H1 (cell line): ENCODE results near the gene AOC1. TPM values are rescaled to one million over a fixed set of nuclear protein-coding genes. Genes with fewer than 3 reads are reported as not detected.

ENCODE experiments used
- CTCF ChIA-PET: fragments of 300-600 bp; sonication (Branson Sonifier 250); formaldehyde crosslinking; loops from one replicate; lab custom pipeline; 2021; ENCODE audit not compliant: partially characterized antibody; lab: Charles Lee
- POLR2A ChIA-PET: fragments of 300-600 bp; sonication (Branson Sonifier 250); formaldehyde crosslinking; loops from one replicate; lab custom pipeline; 2021; ENCODE audit warnings: inconsistent platforms; ENCODE audit not compliant: partially characterized antibody; lab: Charles Lee
- DNase-seq, 2 experiments: peaks; one replicate each; pipeline versions ENCODE4 v3.0.0 to v3.0.0-alpha.2; 2010 to 2022; ENCODE audit warnings: low spot score in 2 of 2, low read depth in 1 of 2, mixed read lengths in 1 of 2
- FAIRE-seq: peaks from 2 replicates; lab custom pipeline; 2011; peaks lifted over from hg19 to GRCh38; lab: Jason Lieb, UNC
- H2AFZ ChIP-seq: 2 replicates; pipeline ENCODE4 v1.8.1; 2012; ENCODE audit warnings: low read length, inconsistent platforms
- H2AK5ac ChIP-seq: 2 replicates; pipeline ENCODE4 v1.6.1; 2013; ENCODE audit warnings: low read depth, low read length
- H2BK120ac ChIP-seq: replicated peaks from 2 replicates; pipeline ENCODE3; 2013; ENCODE audit warnings: low read depth, low read length, inconsistent platforms
- H2BK12ac ChIP-seq: 2 replicates; pipeline ENCODE4 v1.6.1; 2013; ENCODE audit warnings: low read depth, low read length
- H2BK15ac ChIP-seq: 2 replicates; pipeline ENCODE4 v1.6.1; 2013; ENCODE audit warnings: low read length
- H2BK20ac ChIP-seq: 2 replicates; pipeline ENCODE4 v1.6.1; 2013; ENCODE audit warnings: low read length
- H2BK5ac ChIP-seq: 2 replicates; pipeline ENCODE4 v1.6.1; 2013; ENCODE audit warnings: low read depth, low read length
- H3K14ac ChIP-seq: 2 replicates; pipeline ENCODE4 v1.6.1; 2013; ENCODE audit warnings: inconsistent platforms; ENCODE audit not compliant: insufficient read length
- H3K18ac ChIP-seq: 2 replicates; pipeline ENCODE4 v1.6.1; 2013; ENCODE audit warnings: low read length; ENCODE audit errors: extremely low read depth
- H3K23ac ChIP-seq: 2 replicates; pipeline ENCODE4 v1.6.1; 2013; ENCODE audit warnings: inconsistent platforms; ENCODE audit not compliant: insufficient read length
- H3K23me2 ChIP-seq: 2 replicates; pipeline ENCODE4 v1.6.1; 2013; ENCODE audit warnings: low read depth, low read length
- H3K27ac ChIP-seq: 2 replicates; pipeline ENCODE4 v1.6.1; 2011; ENCODE audit warnings: low read depth, low read length, inconsistent platforms
- H3K27me3 ChIP-seq, 4 experiments: replicated peaks in 1 of 4; 1 replicate in 1 of 4; 2 replicates in 3 of 4; pipeline versions ENCODE4 v1.6.1 to v1.8.1; 2011 to 2013; ENCODE audit warnings: low read length in 3 of 4, mild to moderate bottlenecking in 3 of 4, inconsistent platforms in 2 of 4, mixed read lengths in 2 of 4, moderate library complexity in 1 of 4; ENCODE audit not compliant: control insufficient read depth in 3 of 4, insufficient read depth in 3 of 4; ENCODE audit errors: extremely low read depth in 1 of 4
- H3K36me3 ChIP-seq, 4 experiments: 2 replicates each; pipeline versions ENCODE4 v1.6.1 to v1.8.1; 2011 to 2013; ENCODE audit warnings: mild to moderate bottlenecking in 4 of 4, low read length in 3 of 4, moderate library complexity in 2 of 4, control low read depth in 1 of 4, inconsistent platforms in 1 of 4; ENCODE audit not compliant: insufficient read depth in 4 of 4, control insufficient read depth in 2 of 4
- H3K4ac ChIP-seq: replicated peaks from 2 replicates; pipeline ENCODE3; 2013; ENCODE audit warnings: low read length, low read depth, mixed read lengths, inconsistent platforms; ENCODE audit not compliant: insufficient read length
- H3K4me1 ChIP-seq, 4 experiments: replicated peaks in 1 of 4; 1 replicate in 1 of 4; 2 replicates in 3 of 4; pipeline versions ENCODE4 v1.6.1 to v1.8.1; 2011 to 2013; ENCODE audit warnings: low read length in 3 of 4, inconsistent platforms in 2 of 4, mixed read lengths in 1 of 4; ENCODE audit not compliant: insufficient read depth in 4 of 4, control insufficient read depth in 3 of 4
- H3K4me2 ChIP-seq, 2 experiments: 2 replicates each; pipeline versions ENCODE4 v1.6.1 to v1.8.1; 2011 to 2013; ENCODE audit warnings: low read depth in 2 of 2, low read length in 2 of 2, control low read depth in 1 of 2, inconsistent platforms in 1 of 2, mild to moderate bottlenecking in 1 of 2; ENCODE audit not compliant: insufficient read depth in 1 of 2
- H3K4me3 ChIP-seq, 4 experiments: fragments of 200-600, 300-600 bp in 1 of 4; sonication (generic), shearing (Covaris generic), sonication (Bioruptor Twin) in 1 of 4; 2 replicates each; pipeline versions ENCODE4 v1.5.1 to v1.8.1; 2011 to 2016; ENCODE audit warnings: low read length in 4 of 4, low read depth in 3 of 4, control low read depth in 2 of 4, inconsistent platforms in 2 of 4, mild to moderate bottlenecking in 2 of 4, mixed read lengths in 1 of 4, moderate library complexity in 1 of 4; ENCODE audit not compliant: insufficient read depth in 2 of 4; ENCODE audit errors: extremely low read depth in 1 of 4
- H3K56ac ChIP-seq: replicated peaks from 2 replicates; pipeline ENCODE3; 2013; ENCODE audit warnings: low read depth, mild to moderate bottlenecking, mixed read lengths, low read length, inconsistent platforms; ENCODE audit not compliant: insufficient read length
- H3K79me1 ChIP-seq: 2 replicates; pipeline ENCODE4 v1.6.1; 2013; ENCODE audit warnings: low read depth, low read length, control low read depth
- H3K79me2 ChIP-seq, 2 experiments: 2 replicates each; pipeline versions ENCODE4 v1.6.1 to v1.8.1; 2012 to 2013; ENCODE audit warnings: low read length in 2 of 2, mild to moderate bottlenecking in 2 of 2, inconsistent platforms in 1 of 2; ENCODE audit not compliant: insufficient read depth in 2 of 2, control insufficient read depth in 1 of 2
- H3K9ac ChIP-seq, 4 experiments: replicated peaks in 1 of 4; 1 replicate in 1 of 4; 2 replicates in 3 of 4; pipeline versions ENCODE4 v1.6.1 to v1.8.1; 2011 to 2013; ENCODE audit warnings: low read depth in 3 of 4, low read length in 3 of 4, control low read depth in 2 of 4, mild to moderate bottlenecking in 2 of 4, moderate library complexity in 2 of 4, inconsistent platforms in 1 of 4; ENCODE audit errors: extremely low read depth in 1 of 4
- H3K9me3 ChIP-seq, 2 experiments: 2 replicates each; pipeline versions ENCODE4 v1.6.1 to v1.8.1; 2012 to 2013; ENCODE audit warnings: mild to moderate bottlenecking in 2 of 2, moderate library complexity in 2 of 2, control low read depth in 1 of 2, inconsistent platforms in 1 of 2, low read depth in 1 of 2, low read length in 1 of 2, mixed read lengths in 1 of 2; ENCODE audit not compliant: insufficient read depth in 2 of 2
- H4K20me1 ChIP-seq, 2 experiments: replicated peaks in 1 of 2; 2 replicates each; pipeline versions ENCODE3 to v1.8.1; 2011 to 2013; ENCODE audit warnings: inconsistent platforms in 2 of 2, low read length in 2 of 2, mild to moderate bottlenecking in 1 of 2; ENCODE audit not compliant: insufficient read depth in 2 of 2, control insufficient read depth in 1 of 2
- H4K5ac ChIP-seq: 2 replicates; pipeline ENCODE4 v1.6.1; 2013; ENCODE audit warnings: low read length, low read depth, mixed read lengths, inconsistent platforms; ENCODE audit not compliant: insufficient read length
- H4K8ac ChIP-seq: 2 replicates; pipeline ENCODE4 v1.8.0; 2013; ENCODE audit warnings: mild to moderate bottlenecking, moderate library complexity, low read length, inconsistent platforms; ENCODE audit not compliant: insufficient read depth; ENCODE audit errors: extremely low read depth
- H4K91ac ChIP-seq: replicated peaks from 2 replicates; pipeline ENCODE3; 2013; ENCODE audit warnings: low read length, mixed read lengths, inconsistent platforms; ENCODE audit not compliant: insufficient read length
- CEBPB ChIP-seq: IDR thresholded peaks from 2 replicates; pipeline ENCODE4 v1.6.1; 2012; ENCODE audit warnings: low read depth, low read length
- EZH2 ChIP-seq: fragments of 200-600 bp; sonication (generic); IDR thresholded peaks from 2 replicates; pipeline ENCODE4 v1.7.1; 2012; ENCODE audit warnings: low read depth, mild to moderate bottlenecking, moderate library complexity, low read length, inconsistent platforms; ENCODE audit not compliant: severe bottlenecking
- NANOG ChIP-seq: IDR thresholded peaks from 2 replicates; pipeline ENCODE4 v1.6.1; 2011; ENCODE audit warnings: low read length, low read depth, mild to moderate bottlenecking, inconsistent platforms; ENCODE audit not compliant: insufficient read depth, poor library complexity, severe bottlenecking
- PHF8 ChIP-seq: fragments of 200-600 bp; sonication (generic); conservative IDR thresholded peaks from 2 replicates; pipeline ENCODE4 v1.7.1; 2012; ENCODE audit warnings: low read depth, mild to moderate bottlenecking, inconsistent platforms, low read length, moderate library complexity
- RAD21 ChIP-seq, 2 experiments: IDR thresholded peaks in 1 of 2; conservative IDR thresholded peaks in 1 of 2; 2 replicates each; pipeline ENCODE4 v1.6.1; 2011; ENCODE audit warnings: low read depth in 2 of 2, low read length in 2 of 2, improper control_type of control experiment in 1 of 2, inconsistent platforms in 1 of 2, mild to moderate bottlenecking in 1 of 2, moderate library complexity in 1 of 2
- SIN3A ChIP-seq, 2 experiments: IDR thresholded peaks in 1 of 2; conservative IDR thresholded peaks in 1 of 2; 2 replicates each; pipeline ENCODE4 v1.6.1; 2011 to 2012; ENCODE audit warnings: low read length in 2 of 2, improper control_type of control experiment in 1 of 2, low read depth in 1 of 2, mild to moderate bottlenecking in 1 of 2
- YY1 ChIP-seq: IDR thresholded peaks from 2 replicates; pipeline ENCODE4 v1.6.1; 2011; ENCODE audit warnings: low read depth, mild to moderate bottlenecking, low read length
- WGBS, 2 experiments: shearing (Covaris generic) in 1 of 2; methylation state at CpG; one replicate each; pipeline versions ENCODE4 v1.1.6 to v1.1.7; 2013 to 2015; ENCODE audit warnings: low lambda C conversion rate in 2 of 2, mixed read lengths in 2 of 2, inconsistent platforms in 1 of 2, low coverage in 1 of 2, missing lambda C conversion rate in 1 of 2; ENCODE audit not compliant: insufficient replicate concordance in 2 of 2, insufficient coverage in 1 of 2, insufficient read length in 1 of 2; ENCODE audit errors: extremely low coverage in 1 of 2, missing lambda C conversion rate in 1 of 2; 5-methylcytosine and 5-hydroxymethylcytosine counted together
- polyA plus RNA-seq, 7 experiments: library from polyadenylated mRNA; depleted of rRNA in 3 of 7; stranded (reverse) in 5 of 7; unstranded in 2 of 7; fragments of >200 nt in 5 of 7; fragments of 200-250 nt in 2 of 7; gene quantifications; 1 replicate in 5 of 7; 2 replicates in 1 of 7; 4 replicates in 1 of 7; pipeline versions ENCODE4 v1.2.1 to v1.2.3, GENCODE V29; 2011 to 2013; ENCODE audit warnings: missing spikeins in 2 of 7, mixed read lengths in 2 of 7
- total RNA-seq: library from RNA; stranded (reverse); fragmentation: NEBNext Ultra II Directional; extraction: Animal tissue kit (Norgen Biotek cat#: 25700); gene quantifications from 2 replicates; pipeline ENCODE4 v1.2.1, GENCODE V29; 2021

AOC1 gene
- total and polyA plus RNA-seq, 2 of the 8 experiments (the other 6 are each of a cell fraction or from before 2014, with no cell fraction given): 0.15 to 0.17 TPM

DNA sequence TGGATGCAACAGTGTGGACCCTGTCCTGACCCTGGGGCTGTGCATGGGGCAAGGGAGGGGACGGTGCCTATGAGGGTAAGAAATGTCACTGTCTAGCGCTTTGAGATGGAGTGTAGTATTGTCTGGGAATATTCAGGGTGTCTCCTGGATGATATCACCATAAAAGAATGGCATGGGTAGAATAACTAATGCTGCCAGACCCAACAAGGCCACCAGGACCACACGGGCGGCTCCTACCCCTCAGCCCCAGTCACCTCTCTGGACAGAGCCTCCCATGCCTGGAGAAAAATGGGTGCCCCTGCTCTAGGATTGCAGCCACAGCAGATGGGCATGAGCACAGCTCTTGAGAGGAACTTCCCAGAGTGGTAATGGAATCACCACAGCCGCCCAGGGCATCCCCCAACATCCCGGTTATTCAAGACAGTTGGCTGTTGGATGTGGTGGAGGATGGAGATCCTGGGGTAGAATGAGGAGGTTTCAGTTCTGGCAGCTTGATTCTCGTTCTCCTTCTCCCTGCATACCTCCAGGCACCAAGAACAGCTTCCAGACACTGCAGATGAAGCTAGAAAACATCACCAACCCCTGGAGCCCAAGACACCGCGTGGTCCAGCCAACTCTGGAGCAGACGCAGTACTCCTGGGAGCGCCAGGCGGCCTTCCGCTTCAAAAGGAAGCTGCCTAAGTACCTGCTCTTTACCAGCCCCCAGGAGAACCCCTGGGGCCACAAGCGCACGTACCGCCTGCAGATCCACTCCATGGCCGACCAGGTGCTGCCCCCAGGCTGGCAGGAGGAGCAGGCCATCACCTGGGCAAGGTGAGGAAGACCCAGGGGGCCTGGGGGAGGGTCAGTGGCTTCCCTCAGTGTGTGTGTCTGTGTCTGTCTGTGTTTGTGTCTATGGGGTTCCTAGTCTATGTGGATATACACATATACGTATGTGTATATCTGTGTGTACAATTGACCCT is 6.2 kb downstream of the AOC1 start:
- no peak overlapping the region for H3K18ac ChIP-seq
- TF ChIP-seq NANOG (no peak), EZH2 (no peak), YY1 (no peak), RAD21 (IDR thresholded peaks at IDR 0.05 in 1 of 2, conservative IDR thresholded peaks at IDR 0.05 in 1 of 2; ENCODE audit: low read depth in 2 of 2, low read length in 2 of 2) (0 out of 4 replicates have a peak, but pooled peaks of 1 of the 2 experiments have one; percentile 10), PHF8 (no peak), SIN3A (conservative IDR thresholded peaks at IDR 0.05 in 1 of 2, IDR thresholded peaks at IDR 0.05 in 1 of 2; ENCODE audit: low read depth in 1 of 2, low read length in 2 of 2) (no peak), CEBPB (no peak)

More for the DNA sequence above, 6.2 kb downstream of the AOC1 start:
- Histone ChIP-seq H2AFZ (no peak overlapping the region), H3K23me2 (no peaks in the 10 kb centered on the region), H3K23ac (no peak overlapping the region), H3K27me3 (no peaks in the 10 kb centered on the region), H3K4me2 (no peak overlapping the region), H3K36me3 (no peaks in the 10 kb centered on the region), H3K79me1 (no peaks in the 10 kb centered on the region), H4K5ac (no peak overlapping the region), H3K79me2 (no peaks in the 10 kb centered on the region), H2BK20ac (no peak overlapping the region), H2BK15ac (no peak overlapping the region; the same call in 1 of the 2 replicates), H4K8ac (no peak overlapping the region; the same call in 1 of the 2 replicates), H2AK5ac (no peak overlapping the region), H3K4ac (no peak overlapping the region), H3K9ac (no peak overlapping the region), H3K27ac (no peak overlapping the region), H2BK120ac (no peak overlapping the region), H4K91ac (no peak overlapping the region), H3K4me3 (no peak overlapping the region), H2BK12ac (no peak overlapping the region), H3K9me3 (0 out of 4 replicates have a peak, but pooled peaks cover 0 to 4% of the 10 kb centered on the region in 2 experiments), H2BK5ac (no peak overlapping the region), H3K14ac (no peak overlapping the region), H3K4me1 (peaks cover 0 to 9% (median 5%) of the 10 kb centered on the region in 4 experiments; a peak in 3 of 7 replicates), H4K20me1 (no peaks in the 10 kb centered on the region), H3K56ac (no peak overlapping the region)
- CTCF ChIA-PET: interaction anchor here (1.0 to 2.5 kb wide), 4 partner anchors 9 to 121 kb away, joined by 3 to 8 read pairs (median 4); no protein-coding TSS in a partner anchor
- FAIRE-seq (no peak), DNase-seq (peak in 1 of 2 experiments; percentile 38)
- POLR2A ChIA-PET: no interaction called here
- 92% methylated on average over 17 of the region's 18 CpGs; no CpG with 5 or more reads in 1 of the 2 experiments for WGBS, 2 experiments
